Body of pancreas (tissue), 4 donors: ENCODE results near the gene FAM3A.

Source experiments
- CTCF ChIP-seq, 7 experiments: fragments of 450-650 bp in 4 of 7; fragments of 200-600 bp in 3 of 7; sonication (generic) in 3 of 7; IDR thresholded peaks; one replicate each; pipeline ENCODE4 v1.5.1; 2016 to 2019; ENCODE audit warnings: antibody characterized with exemption in 7 of 7
- POLR2A ChIP-seq, 3 donors: fragments of 450-650 bp; IDR thresholded peaks; one replicate each; pipeline ENCODE4 v1.6.1; 2016; ENCODE audit warnings: antibody characterized with exemption in 3 of 3, mild to moderate bottlenecking in 2 of 3

GRCh38 chrX:154466036-154466435 lies 50.0 kb downstream of the FAM3A start:
- no peak for TF ChIP-seq CTCF (IDR thresholded peaks at IDR 0.05)
- TF ChIP-seq POLR2A (IDR thresholded peaks at IDR 0.05): no peak
